ENCODE measurements around the gene MORN3. TPM values are rescaled to one million over a fixed set of nuclear protein-coding genes. Genes with fewer than 3 reads are reported as not detected.

Gene MORN3
- total RNA-seq, 1 experiment from 2014 or later = 0.37 TPM

DNA sequence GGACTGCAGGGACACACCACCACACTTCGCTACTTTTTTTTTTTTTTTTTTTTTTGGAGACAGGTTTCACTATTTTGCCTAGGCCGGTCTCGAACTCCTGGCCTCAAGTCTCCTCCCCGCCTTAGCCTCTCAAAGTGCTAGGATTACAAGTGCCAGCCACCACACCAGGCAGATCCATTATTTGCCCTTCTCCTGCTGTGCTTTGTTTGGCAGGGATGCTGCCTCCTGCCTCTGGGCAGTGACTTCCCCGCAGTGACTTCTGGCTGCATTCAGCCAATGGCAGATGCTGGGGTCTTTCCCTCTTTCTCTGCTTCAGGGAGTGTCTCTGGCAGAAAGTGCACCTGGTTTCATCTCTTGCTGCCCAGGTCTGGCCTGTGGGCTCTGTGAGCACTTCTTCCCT, 6.7 kb upstream of the MORN3 start:
- Mint-ChIP-seq H3K27ac (no peak overlapping the region), H3K27me3 (ENCODE audit: low read depth) (no peaks in the 10 kb centered on the region), H3K4me1 (peaks cover 34% of the 10 kb centered on the region), H3K36me3 (no peaks in the 10 kb centered on the region), H3K4me3 (no peak overlapping the region), H3K9me3 (no peaks in the 10 kb centered on the region)
- ChIA-PET CTCF (interaction anchor here (0.7 kb wide), 1 partner anchor 96 kb away, joined by 3 read pairs; no protein-coding TSS in a partner anchor), POLR2A (no interaction called here)
- TF ChIP-seq ZNF138 (CRISPR knock-in tag; conservative IDR thresholded peaks at IDR 0.05) (no peak), TCF7 (CRISPR knock-in tag; IDR thresholded peaks at IDR 0.05; ENCODE audit: low read depth) (no peak), ZNF317 (CRISPR knock-in tag; IDR thresholded peaks at IDR 0.05; ENCODE audit: borderline replicate concordance, low read depth) (no peak), FOXP1 (CRISPR knock-in tag; IDR thresholded peaks at IDR 0.05; ENCODE audit: borderline replicate concordance) (no peak), EMX1 (CRISPR knock-in tag; IDR thresholded peaks at IDR 0.05) (no peak)
- TF ChIP-seq, protein P1, sequence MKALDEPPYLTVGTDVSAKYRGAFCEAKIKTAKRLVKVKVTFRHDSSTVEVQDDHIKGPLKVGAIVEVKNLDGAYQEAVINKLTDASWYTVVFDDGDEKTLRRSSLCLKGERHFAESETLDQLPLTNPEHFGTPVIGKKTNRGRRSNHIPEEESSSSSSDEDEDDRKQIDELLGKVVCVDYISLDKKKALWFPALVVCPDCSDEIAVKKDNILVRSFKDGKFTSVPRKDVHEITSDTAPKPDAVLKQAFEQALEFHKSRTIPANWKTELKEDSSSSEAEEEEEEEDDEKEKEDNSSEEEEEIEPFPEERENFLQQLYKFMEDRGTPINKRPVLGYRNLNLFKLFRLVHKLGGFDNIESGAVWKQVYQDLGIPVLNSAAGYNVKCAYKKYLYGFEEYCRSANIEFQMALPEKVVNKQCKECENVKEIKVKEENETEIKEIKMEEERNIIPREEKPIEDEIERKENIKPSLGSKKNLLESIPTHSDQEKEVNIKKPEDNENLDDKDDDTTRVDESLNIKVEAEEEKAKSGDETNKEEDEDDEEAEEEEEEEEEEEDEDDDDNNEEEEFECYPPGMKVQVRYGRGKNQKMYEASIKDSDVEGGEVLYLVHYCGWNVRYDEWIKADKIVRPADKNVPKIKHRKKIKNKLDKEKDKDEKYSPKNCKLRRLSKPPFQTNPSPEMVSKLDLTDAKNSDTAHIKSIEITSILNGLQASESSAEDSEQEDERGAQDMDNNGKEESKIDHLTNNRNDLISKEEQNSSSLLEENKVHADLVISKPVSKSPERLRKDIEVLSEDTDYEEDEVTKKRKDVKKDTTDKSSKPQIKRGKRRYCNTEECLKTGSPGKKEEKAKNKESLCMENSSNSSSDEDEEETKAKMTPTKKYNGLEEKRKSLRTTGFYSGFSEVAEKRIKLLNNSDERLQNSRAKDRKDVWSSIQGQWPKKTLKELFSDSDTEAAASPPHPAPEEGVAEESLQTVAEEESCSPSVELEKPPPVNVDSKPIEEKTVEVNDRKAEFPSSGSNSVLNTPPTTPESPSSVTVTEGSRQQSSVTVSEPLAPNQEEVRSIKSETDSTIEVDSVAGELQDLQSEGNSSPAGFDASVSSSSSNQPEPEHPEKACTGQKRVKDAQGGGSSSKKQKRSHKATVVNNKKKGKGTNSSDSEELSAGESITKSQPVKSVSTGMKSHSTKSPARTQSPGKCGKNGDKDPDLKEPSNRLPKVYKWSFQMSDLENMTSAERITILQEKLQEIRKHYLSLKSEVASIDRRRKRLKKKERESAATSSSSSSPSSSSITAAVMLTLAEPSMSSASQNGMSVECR (CRISPR knock-in tag; IDR thresholded peaks at IDR 0.05; ENCODE audit: borderline replicate concordance) = no peak
- TF ChIP-seq, protein P2, sequence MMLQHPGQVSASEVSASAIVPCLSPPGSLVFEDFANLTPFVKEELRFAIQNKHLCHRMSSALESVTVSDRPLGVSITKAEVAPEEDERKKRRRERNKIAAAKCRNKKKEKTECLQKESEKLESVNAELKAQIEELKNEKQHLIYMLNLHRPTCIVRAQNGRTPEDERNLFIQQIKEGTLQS (CRISPR knock-in tag; conservative IDR thresholded peaks at IDR 0.05) = no peak
- no peak for ATAC-seq
- DNase-seq (ENCODE audit: low spot score) = no peak

DNA sequence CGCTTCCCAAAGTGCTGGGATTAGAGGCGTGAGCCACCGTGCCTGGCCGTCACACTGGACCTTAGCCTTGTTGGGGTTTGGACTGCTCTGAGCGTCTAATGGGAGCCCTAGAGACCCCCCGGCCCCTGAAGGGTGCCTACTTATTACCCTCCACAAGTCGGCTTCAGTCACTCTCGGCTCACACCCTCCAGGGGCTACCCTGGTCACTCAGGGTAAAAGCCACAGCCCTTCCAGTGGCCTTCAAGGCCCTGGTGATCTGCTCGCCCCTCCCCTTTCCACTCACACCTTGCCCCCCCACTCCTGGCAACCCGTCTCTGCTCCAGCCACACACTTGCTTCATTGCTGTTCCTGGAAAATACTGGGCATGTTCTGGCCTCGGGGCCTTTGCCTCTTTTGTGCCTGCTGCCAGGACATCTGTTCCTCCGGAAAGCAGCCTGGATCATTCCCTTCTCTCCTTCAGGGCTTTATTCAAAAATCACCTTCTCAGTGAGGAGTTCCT, 3.6 kb upstream of the MORN3 start:
- Mint-ChIP-seq H3K4me3 (peak overlapping the region; percentile 78), H3K27me3 (ENCODE audit: low read depth) (no peaks in the 10 kb centered on the region), H3K36me3 (no peaks in the 10 kb centered on the region), H3K4me1 (peaks cover 28% of the 10 kb centered on the region), H3K9me3 (no peaks in the 10 kb centered on the region), H3K27ac (peak overlapping the region; percentile 86)
- no peak for DNase-seq (ENCODE audit: low spot score)
- TF ChIP-seq HMGA2 (CRISPR knock-in tag; IDR thresholded peaks at IDR 0.05) (no peak), ZNF317 (CRISPR knock-in tag; IDR thresholded peaks at IDR 0.05; ENCODE audit: borderline replicate concordance, low read depth) (no peak), ESRRA (CRISPR knock-in tag; IDR thresholded peaks at IDR 0.05; ENCODE audit: borderline replicate concordance) (no peak), IRF2 (CRISPR knock-in tag; IDR thresholded peaks at IDR 0.05; ENCODE audit: borderline replicate concordance, low read depth) (no peak), ZNF121 (CRISPR knock-in tag; IDR thresholded peaks at IDR 0.05) (no peak), ZNF263 (CRISPR knock-in tag; IDR thresholded peaks at IDR 0.05; ENCODE audit: low read depth) (no peak), RELA (CRISPR knock-in tag; IDR thresholded peaks at IDR 0.05; ENCODE audit: borderline replicate concordance) (no peak)
- TF ChIP-seq, protein P3, sequence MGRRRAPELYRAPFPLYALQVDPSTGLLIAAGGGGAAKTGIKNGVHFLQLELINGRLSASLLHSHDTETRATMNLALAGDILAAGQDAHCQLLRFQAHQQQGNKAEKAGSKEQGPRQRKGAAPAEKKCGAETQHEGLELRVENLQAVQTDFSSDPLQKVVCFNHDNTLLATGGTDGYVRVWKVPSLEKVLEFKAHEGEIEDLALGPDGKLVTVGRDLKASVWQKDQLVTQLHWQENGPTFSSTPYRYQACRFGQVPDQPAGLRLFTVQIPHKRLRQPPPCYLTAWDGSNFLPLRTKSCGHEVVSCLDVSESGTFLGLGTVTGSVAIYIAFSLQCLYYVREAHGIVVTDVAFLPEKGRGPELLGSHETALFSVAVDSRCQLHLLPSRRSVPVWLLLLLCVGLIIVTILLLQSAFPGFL (CRISPR knock-in tag; IDR thresholded peaks at IDR 0.05; ENCODE audit: borderline replicate concordance) = no peak
- TF ChIP-seq, protein P4, sequence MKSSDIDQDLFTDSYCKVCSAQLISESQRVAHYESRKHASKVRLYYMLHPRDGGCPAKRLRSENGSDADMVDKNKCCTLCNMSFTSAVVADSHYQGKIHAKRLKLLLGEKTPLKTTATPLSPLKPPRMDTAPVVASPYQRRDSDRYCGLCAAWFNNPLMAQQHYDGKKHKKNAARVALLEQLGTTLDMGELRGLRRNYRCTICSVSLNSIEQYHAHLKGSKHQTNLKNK (CRISPR knock-in tag; IDR thresholded peaks at IDR 0.05) = no peak
- ChIA-PET CTCF (interaction anchor here (1.0 to 2.6 kb wide), 5 partner anchors 16 to 173 kb away, joined by 3 to 16 read pairs (median 5); partner anchors contain the start of gene KDM2B), POLR2A (interaction anchor here (0.7 to 1.1 kb wide), 2 partner anchors 46 to 96 kb away, joined by 3 to 6 read pairs; no protein-coding TSS in a partner anchor)
- ATAC-seq = no peak

All from WTC11 (cell line).